Hepatocyte (in vitro differentiated cells): ENCODE results near the gene EYA4. TPM values are rescaled to one million over a fixed set of nuclear protein-coding genes. Genes with fewer than 3 reads are reported as not detected.

Experiments used
- DNase-seq: peaks from one replicate; pipeline ENCODE4 v3.0.0-alpha.2; 2016; ENCODE audit warnings: low spot score
- H2AFZ ChIP-seq: fragments of 200-600 bp; sonication (generic); 2 replicates; pipeline ENCODE4 v1.6.0; 2016; ENCODE audit warnings: antibody characterized with exemption, mild to moderate bottlenecking
- H3K27ac ChIP-seq: fragments of 200-600 bp; sonication (generic); 2 replicates; pipeline ENCODE4 v1.5.1; 2016; ENCODE audit warnings: mild to moderate bottlenecking
- H3K27me3 ChIP-seq: fragments of 200-600 bp; sonication (generic); 2 replicates; pipeline ENCODE4 v1.6.1; 2016
- H3K36me3 ChIP-seq: fragments of 200-600 bp; sonication (generic); replicated peaks from 2 replicates; pipeline ENCODE4 v1.5.1; 2016; ENCODE audit warnings: low read depth; ENCODE audit not compliant: insufficient read depth
- H3K4me1 ChIP-seq: fragments of 200-600 bp; sonication (generic); 2 replicates; pipeline ENCODE4 v1.5.1; 2016; ENCODE audit warnings: mild to moderate bottlenecking, moderate library complexity; ENCODE audit not compliant: insufficient read depth
- H3K4me2 ChIP-seq: fragments of 200-600 bp; sonication (generic); 2 replicates; pipeline ENCODE4 v1.6.0; 2016
- H3K4me3 ChIP-seq: fragments of 200-600 bp; sonication (generic); 2 replicates; pipeline ENCODE4 v1.5.1; 2016; ENCODE audit warnings: mild to moderate bottlenecking
- H3K79me2 ChIP-seq: fragments of 200-600 bp; sonication (generic); 2 replicates; pipeline ENCODE4 v1.6.0; 2017; ENCODE audit warnings: mild to moderate bottlenecking
- H3K9me2 ChIP-seq: fragments of 200-600 bp; sonication (generic); replicated peaks from 2 replicates; pipeline ENCODE4 v1.6.0; 2017; ENCODE audit warnings: mild to moderate bottlenecking; ENCODE audit not compliant: insufficient read depth
- H3K9me3 ChIP-seq: fragments of 200-600 bp; sonication (generic); 2 replicates; pipeline ENCODE4 v1.5.1; 2016; ENCODE audit warnings: low read depth, mild to moderate bottlenecking
- H4K20me1 ChIP-seq: fragments of 200-600 bp; sonication (generic); 2 replicates; pipeline ENCODE4 v1.6.0; 2016; ENCODE audit warnings: mild to moderate bottlenecking; ENCODE audit not compliant: insufficient read depth, poor library complexity, severe bottlenecking
- EZH2 ChIP-seq: fragments of 200-600 bp; sonication (generic); IDR thresholded peaks from 2 replicates; pipeline ENCODE4 v1.6.1; 2016; ENCODE audit warnings: antibody characterized with exemption, mild to moderate bottlenecking, borderline replicate concordance
- EZH2phosphoT487 ChIP-seq: fragments of 200-600 bp; sonication (generic); IDR thresholded peaks from one replicate; pipeline ENCODE4 v1.6.1; 2018; ENCODE audit warnings: antibody characterized with exemption, mild to moderate bottlenecking, low read depth, moderate library complexity; ENCODE audit not compliant: unreplicated experiment, severe bottlenecking
- WGBS: methylation state at CpG from one replicate; pipeline ENCODE4 v1.1.6; 2016; ENCODE audit warnings: low lambda C conversion rate; ENCODE audit errors: missing lambda C conversion rate; 5-methylcytosine and 5-hydroxymethylcytosine counted together
- polyA plus RNA-seq: library from polyadenylated mRNA; unstranded; fragments of >200 nt; fragmentation: Nextera tagmentation; extraction: Ambion mirVana; gene quantifications from 2 replicates; pipeline ENCODE4 v1.2.1, GENCODE V29; 2016
- total RNA-seq: library from RNA; depleted of rRNA; stranded (reverse); fragments of >200 nt; gene quantifications from 2 replicates; pipeline ENCODE4 v1.2.3, GENCODE V29; 2014
- TF ChIP-seq, protein P1 (sequence below): fragments of 200-600 bp; sonication (generic); IDR thresholded peaks from 2 replicates; pipeline ENCODE4 v1.5.1; 2016; ENCODE audit warnings: antibody characterized with exemption, mild to moderate bottlenecking; ENCODE audit not compliant: poor library complexity

EYA4 gene
- total and polyA plus RNA-seq, 2 experiments from 2014 or later: 0.33 to 1.8 TPM

GRCh38 chr6:133300896-133301295 is 59.7 kb downstream of the EYA4 start:
- TF ChIP-seq EZH2 (no peak), EZH2phosphoT487 (no peak)
- TF ChIP-seq, protein P1, sequence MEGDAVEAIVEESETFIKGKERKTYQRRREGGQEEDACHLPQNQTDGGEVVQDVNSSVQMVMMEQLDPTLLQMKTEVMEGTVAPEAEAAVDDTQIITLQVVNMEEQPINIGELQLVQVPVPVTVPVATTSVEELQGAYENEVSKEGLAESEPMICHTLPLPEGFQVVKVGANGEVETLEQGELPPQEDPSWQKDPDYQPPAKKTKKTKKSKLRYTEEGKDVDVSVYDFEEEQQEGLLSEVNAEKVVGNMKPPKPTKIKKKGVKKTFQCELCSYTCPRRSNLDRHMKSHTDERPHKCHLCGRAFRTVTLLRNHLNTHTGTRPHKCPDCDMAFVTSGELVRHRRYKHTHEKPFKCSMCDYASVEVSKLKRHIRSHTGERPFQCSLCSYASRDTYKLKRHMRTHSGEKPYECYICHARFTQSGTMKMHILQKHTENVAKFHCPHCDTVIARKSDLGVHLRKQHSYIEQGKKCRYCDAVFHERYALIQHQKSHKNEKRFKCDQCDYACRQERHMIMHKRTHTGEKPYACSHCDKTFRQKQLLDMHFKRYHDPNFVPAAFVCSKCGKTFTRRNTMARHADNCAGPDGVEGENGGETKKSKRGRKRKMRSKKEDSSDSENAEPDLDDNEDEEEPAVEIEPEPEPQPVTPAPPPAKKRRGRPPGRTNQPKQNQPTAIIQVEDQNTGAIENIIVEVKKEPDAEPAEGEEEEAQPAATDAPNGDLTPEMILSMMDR: no peak
- Histone ChIP-seq H3K4me1 (no peaks in the 10 kb centered on the region), H3K9me3 (no peaks in the 10 kb centered on the region), H3K27ac (no peak overlapping the region), H3K4me3 (no peak overlapping the region), H3K79me2 (no peaks in the 10 kb centered on the region), H3K9me2 (no peaks in the 10 kb centered on the region), H4K20me1 (no peaks in the 10 kb centered on the region), H2AFZ (no peak overlapping the region), H3K36me3 (no peaks in the 10 kb centered on the region), H3K4me2 (no peak overlapping the region), H3K27me3 (no peaks in the 10 kb centered on the region)
- 83% methylated on average over 3 of the region's 3 CpGs for WGBS
- DNase-seq: no peak

DNA sequence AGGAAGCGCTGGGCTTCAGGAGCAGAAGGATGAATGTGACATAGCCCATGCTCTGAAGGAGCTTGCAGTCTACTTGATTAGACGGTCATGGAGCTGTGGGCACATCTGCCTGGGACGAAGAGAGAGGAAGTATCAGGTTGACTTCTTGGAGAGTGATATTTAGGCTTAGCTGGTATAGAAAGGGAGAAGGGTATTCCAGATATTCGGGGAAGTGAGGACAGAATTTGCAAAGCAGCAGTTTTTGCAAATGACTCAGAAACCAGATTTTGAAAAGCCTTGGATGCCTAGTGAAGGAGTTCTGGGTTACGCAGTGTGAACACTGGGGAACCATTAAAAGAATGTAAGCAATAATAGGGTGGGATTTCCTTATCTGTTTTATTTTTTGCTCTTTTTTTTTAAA is 60.7 kb downstream of the EYA4 start:
- TF ChIP-seq EZH2: no peak
- TF ChIP-seq EZH2phosphoT487: no peak
- TF ChIP-seq, protein P1: no peak
- no peaks in the 10 kb centered on the region for H3K36me3 ChIP-seq
- DNase-seq: no peak
- H3K4me2 ChIP-seq: no peak overlapping the region
- H3K4me3 ChIP-seq: no peak overlapping the region
- H2AFZ ChIP-seq: no peak overlapping the region
- no peaks in the 10 kb centered on the region for H3K9me3 ChIP-seq
- H4K20me1 ChIP-seq: no peaks in the 10 kb centered on the region
- no peaks in the 10 kb centered on the region for H3K9me2 ChIP-seq
- H3K27me3 ChIP-seq: no peaks in the 10 kb centered on the region
- no peaks in the 10 kb centered on the region for H3K79me2 ChIP-seq
- H3K4me1 ChIP-seq: no peaks in the 10 kb centered on the region
- WGBS: 86% methylated on average over 5 of the region's 5 CpGs
- H3K27ac ChIP-seq: no peak overlapping the region

DNA sequence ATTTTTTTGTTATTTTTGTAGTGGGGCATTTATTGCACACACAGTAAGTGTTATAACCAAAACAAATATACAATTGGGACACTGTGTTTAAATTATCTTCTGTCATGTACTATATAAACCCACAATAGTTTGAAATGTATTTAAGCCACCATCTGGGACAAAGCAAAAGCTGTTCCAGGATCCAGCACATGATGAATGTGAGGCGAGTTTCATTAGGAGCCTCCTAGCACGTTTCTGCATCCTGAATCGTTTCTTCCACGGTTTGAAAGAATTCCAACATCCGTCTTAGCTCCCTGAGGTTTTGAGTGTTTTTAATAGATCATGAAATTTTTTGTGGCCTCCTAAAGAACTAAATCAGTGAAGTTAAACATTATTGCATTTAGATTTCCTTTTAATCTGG is 65.8 kb downstream of the EYA4 start:
- no peaks in the 10 kb centered on the region for H3K79me2 ChIP-seq
- no peaks in the 10 kb centered on the region for H3K4me1 ChIP-seq
- TF ChIP-seq EZH2phosphoT487: no peak
- TF ChIP-seq, protein P1: no peak
- no peak for TF ChIP-seq EZH2
- H3K27ac ChIP-seq: no peak overlapping the region
- no peak overlapping the region for H2AFZ ChIP-seq
- no peaks in the 10 kb centered on the region for H4K20me1 ChIP-seq
- no peaks in the 10 kb centered on the region for H3K9me3 ChIP-seq
- DNase-seq: no peak
- H3K27me3 ChIP-seq: no peaks in the 10 kb centered on the region
- H3K9me2 ChIP-seq: no peaks in the 10 kb centered on the region
- no peak overlapping the region for H3K4me3 ChIP-seq
- no peak overlapping the region for H3K4me2 ChIP-seq
- 80% methylated on average over 5 of the region's 5 CpGs for WGBS
- H3K36me3 ChIP-seq: no peaks in the 10 kb centered on the region

DNA sequence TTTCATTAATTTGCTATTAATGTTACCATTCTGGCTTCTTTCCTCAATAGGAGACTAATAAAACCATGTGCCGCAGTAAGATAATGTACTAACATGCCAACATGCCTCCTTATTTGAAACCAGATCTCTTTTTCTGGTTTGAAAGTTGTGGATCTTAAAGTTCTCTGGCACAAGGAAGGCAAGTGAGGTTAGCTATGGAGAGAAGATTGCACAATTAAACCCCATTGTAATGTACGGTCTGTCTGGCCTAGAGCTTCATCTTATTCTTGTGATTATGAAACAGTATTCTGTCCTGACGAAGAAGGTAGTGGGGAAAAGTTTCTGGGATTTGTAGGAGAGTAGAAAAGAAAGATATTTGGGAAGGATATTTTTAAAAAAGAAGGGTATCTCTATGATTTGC is 68.4 kb downstream of the EYA4 start:
- Histone ChIP-seq H3K36me3 (no peaks in the 10 kb centered on the region), H2AFZ (peak overlapping the region; percentile 10), H4K20me1 (no peaks in the 10 kb centered on the region), H3K27me3 (peaks cover 3% of the 10 kb centered on the region), H3K79me2 (no peaks in the 10 kb centered on the region), H3K9me3 (no peaks in the 10 kb centered on the region), H3K4me1 (no peaks in the 10 kb centered on the region), H3K4me2 (no peak overlapping the region), H3K4me3 (no peak overlapping the region), H3K27ac (no peak overlapping the region), H3K9me2 (no peaks in the 10 kb centered on the region)
- TF ChIP-seq EZH2phosphoT487: no peak
- TF ChIP-seq, protein P1: no peak
- TF ChIP-seq EZH2: no peak
- DNase-seq: no peak
- WGBS: 75% methylated on average over 3 of the region's 3 CpGs
